Measurements from ENCODE around the gene CAB39. TPM values are rescaled to one million over a fixed set of nuclear protein-coding genes. Genes with fewer than 3 reads are reported as not detected.

CAB39 gene
- polyA plus RNA-seq, 1 of the 3 experiments (the other 2 are of a cell fraction): 15.7 TPM

- ChIA-PET POLR2A (no interaction called here), CTCF (interaction anchor here (0.9 to 1.3 kb wide), 4 partner anchors 19 to 674 kb away, joined by 3 to 4 read pairs (median 3); no protein-coding TSS in a partner anchor)
- Histone ChIP-seq H3K4me3 (ENCODE audit: low read depth in 2 of 2, low read length in 1 of 2) (no peak overlapping the region), H3K9me3 (no peaks in the 10 kb centered on the region), H3K4me2 (no peak overlapping the region), H3K79me2 (ENCODE audit: insufficient read depth) (no peaks in the 10 kb centered on the region), H3F3A (replicated peaks; ENCODE audit: insufficient read depth) (peaks cover 2% of the 10 kb centered on the region), H3K36me3 (replicated peaks in 1 of 2; ENCODE audit: control insufficient read depth in 1 of 2, insufficient read depth in 2 of 2, low read length in 1 of 2) (no peaks in the 10 kb centered on the region), H3K4me1 (ENCODE audit: control insufficient read depth in 1 of 2, insufficient read depth in 2 of 2, low read depth in 1 of 2, low read length in 1 of 2) (peaks cover 6 to 11% of the 10 kb centered on the region in 2 experiments; a peak in 2 of 4 replicates), H3K27me3 (ENCODE audit: insufficient read depth) (no peaks in the 10 kb centered on the region), H3K9ac (no peak overlapping the region), H3K27ac (ENCODE audit: low read depth in 2 of 2, low read length in 1 of 2) (no peak overlapping the region), H3K9me2 (no peaks in the 10 kb centered on the region), H4K20me1 (ENCODE audit: insufficient read depth) (no peaks in the 10 kb centered on the region), H2AFZ (ENCODE audit: low read depth) (no peak overlapping the region)
- no peak for DNase-seq
- WGBS (ENCODE audit: low lambda C conversion rate): 75% methylated on average over 3 of the region's 3 CpGs
- no peak for TF ChIP-seq NRF1 (IDR thresholded peaks at IDR 0.05; ENCODE audit: low read depth, low read length)
- no peak for TF ChIP-seq GATA2 (CRISPR knock-in tag; IDR thresholded peaks at IDR 0.05)
- TF ChIP-seq ELF1 (IDR thresholded peaks at IDR 0.05): no peak
- TF ChIP-seq CHD2 (IDR thresholded peaks at IDR 0.05; ENCODE audit: low read length, partially characterized antibody): no peak
- no peak for TF ChIP-seq TCF12 (IDR thresholded peaks at IDR 0.05)
- no peak for TF ChIP-seq NFIC (IDR thresholded peaks at IDR 0.05; ENCODE audit: borderline replicate concordance)
- TF ChIP-seq, protein P1, sequence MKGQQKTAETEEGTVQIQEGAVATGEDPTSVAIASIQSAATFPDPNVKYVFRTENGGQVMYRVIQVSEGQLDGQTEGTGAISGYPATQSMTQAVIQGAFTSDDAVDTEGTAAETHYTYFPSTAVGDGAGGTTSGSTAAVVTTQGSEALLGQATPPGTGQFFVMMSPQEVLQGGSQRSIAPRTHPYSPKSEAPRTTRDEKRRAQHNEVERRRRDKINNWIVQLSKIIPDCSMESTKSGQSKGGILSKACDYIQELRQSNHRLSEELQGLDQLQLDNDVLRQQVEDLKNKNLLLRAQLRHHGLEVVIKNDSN (IDR thresholded peaks at IDR 0.05; ENCODE audit: borderline replicate concordance, low read depth): no peak
- TF ChIP-seq EP300 (IDR thresholded peaks at IDR 0.05; ENCODE audit: borderline replicate concordance in 1 of 2, low read depth in 1 of 2, low read length in 1 of 2): no peak
- no peak for TF ChIP-seq SIN3A (IDR thresholded peaks at IDR 0.05; ENCODE audit: borderline replicate concordance, low read depth, low read length)
- TF ChIP-seq REST (IDR thresholded peaks at IDR 0.05; ENCODE audit: low read depth, low read length): no peak
- TF ChIP-seq FOXM1 (IDR thresholded peaks at IDR 0.05; ENCODE audit: low read depth): no peak
- no peak for TF ChIP-seq GABPA (IDR thresholded peaks at IDR 0.05; ENCODE audit: low read depth)
These were observed 30.1 kb upstream of the CAB39 start for GRCh38 chr2:230682546-230682945.

Data from SK-N-SH (cell line).